Stimulated activated CD8-positive, alpha-beta memory T cell treated with anti-CD3 and anti-CD28 coated beads, Interleukin-12 subunit alpha, Interleukin-12 subunit beta, amount 100 ng/mL, for 1 hour (primary cell): ENCODE data around the gene PLAC1.

Source experiments
- DNase-seq: peaks from one replicate; pipeline ENCODE4 v3.0.0-alpha.2; 2020; ENCODE audit warnings: low read depth

PLAC1 gene

DNA sequence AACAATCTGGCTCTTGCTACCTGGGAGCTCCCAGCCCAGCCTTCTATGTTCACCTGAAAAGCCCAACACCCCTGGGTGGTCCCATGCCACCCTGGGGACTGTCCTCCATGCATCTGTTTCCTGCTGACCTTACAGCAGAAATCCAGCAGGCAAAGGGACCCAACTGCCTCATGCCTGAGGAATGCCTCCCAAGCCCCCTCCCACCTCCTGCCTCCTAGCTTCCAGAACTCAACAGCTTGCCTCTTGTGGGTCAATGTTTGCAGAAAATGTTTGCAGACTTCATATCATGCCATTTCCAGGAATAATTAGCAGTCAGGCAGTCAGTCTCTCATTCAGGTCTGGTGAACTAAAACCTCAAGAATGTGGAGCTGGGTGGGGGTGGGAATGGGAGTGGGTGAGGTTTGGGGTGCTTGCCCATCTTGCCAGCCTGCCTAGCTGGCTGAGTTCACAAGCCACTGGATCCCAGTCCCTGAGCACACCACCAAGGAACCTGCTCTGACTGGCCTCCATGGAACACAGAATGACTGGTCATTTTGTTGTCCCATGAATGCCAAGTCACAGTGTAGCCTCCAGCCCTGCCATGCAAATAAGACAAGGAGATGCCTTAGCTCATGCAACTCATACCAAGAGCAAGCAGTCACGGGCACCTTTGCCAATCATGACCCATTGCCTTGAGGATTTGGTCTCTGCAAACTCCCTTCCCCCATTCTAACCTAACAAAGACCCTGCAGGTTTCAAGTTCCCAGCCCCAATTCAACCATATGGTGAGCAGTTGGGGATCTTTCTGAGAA lies 12.1 kb upstream of the PLAC1 start:
- no peak for DNase-seq

DNA sequence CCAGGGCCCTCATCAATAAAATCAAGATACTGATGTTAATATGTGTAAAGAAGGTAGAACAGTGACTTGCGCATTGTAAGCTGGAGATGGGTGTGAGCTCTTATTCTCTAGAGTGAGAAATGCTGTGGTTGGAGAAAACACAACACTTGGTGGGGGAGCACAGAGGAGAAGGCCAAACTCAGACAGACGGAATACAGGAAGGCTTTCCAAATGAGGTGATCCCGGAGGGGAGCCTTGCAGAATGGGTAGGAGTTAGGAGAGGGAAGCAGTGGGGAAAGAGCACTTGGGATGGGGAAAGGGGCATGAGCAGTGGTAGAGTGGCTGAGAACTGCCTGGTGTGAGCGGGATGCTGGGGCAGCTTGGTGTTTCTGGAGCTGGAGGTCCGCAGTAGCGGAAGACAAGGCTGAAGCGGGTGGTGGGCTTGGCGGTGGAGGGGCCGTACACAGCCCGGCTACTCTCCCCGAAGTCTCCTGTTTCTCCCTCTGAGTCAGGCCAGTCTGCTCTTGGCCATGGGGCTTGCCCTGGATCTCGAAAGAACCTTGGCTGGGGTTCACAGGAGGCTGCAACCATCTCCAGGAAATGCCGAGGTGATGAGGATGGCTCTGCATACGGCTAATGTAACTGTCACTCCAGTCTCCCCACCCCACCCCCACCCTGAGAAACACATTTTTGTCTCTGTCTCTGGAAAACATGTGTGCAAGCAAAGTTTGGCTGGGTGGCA lies 11.3 kb upstream of the PLAC1 start:
- DNase-seq: no peak

DNA sequence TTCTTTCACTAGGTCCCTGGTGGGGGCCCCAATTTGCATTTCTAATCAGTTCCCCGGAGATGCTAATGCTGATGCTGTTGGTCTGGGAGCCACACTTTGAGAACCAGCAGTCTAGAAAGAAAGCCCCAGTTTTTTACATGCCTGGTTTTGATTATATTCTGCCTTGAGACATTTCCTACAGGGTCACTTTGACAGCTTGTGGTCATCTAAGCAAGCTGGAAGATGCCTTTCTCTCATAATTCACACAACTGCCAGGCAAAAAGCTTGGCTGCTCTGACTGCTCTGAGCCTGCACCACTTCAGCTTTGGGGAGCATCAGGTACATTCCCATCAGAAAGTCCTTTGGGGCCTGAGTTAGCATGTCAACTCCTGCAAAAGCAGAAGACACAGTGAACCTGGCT lies 5.9 kb upstream of the PLAC1 start:
- DNase-seq: no peak

DNA sequence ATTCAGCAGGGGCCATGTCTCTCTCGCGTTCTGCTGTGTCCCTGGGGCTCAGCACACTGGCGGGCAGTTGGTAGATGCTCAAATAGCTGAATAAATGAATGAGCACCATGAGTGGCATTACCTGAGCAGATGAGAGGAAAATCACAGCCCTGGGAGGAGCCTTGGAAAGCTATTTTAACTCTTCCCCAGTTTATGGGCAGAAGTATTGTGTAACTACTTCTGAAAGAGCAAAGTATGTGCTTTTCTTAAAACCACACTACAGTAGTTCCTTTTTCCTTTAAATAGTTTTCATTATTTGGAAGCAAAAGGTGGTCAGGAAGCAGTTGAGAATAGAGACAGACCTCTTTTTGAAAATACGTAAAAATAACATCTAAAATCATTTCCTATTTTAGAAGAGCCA lies 3.0 kb upstream of the PLAC1 start:
- DNase-seq: no peak

DNA sequence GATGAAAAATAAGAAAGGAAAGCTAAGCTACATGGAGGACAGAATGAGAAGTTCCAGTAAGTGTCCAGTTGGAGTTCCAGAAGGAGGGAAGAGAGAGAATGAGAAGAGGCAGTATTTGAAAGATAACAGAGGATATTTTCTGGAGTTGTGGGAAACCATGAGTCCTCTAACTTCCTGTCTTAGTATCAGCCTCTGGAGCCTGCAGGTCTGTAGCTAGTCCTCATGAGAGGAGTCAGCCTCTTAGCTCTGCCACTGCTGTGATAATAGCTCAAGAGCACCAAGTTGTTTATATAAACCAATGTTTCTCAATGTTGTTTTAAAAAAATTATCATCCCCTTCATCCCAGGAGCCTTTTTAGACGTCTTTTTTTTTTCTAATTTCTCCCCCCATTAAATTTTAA lies 2.4 kb upstream of the PLAC1 start:
- no peak for DNase-seq

DNA sequence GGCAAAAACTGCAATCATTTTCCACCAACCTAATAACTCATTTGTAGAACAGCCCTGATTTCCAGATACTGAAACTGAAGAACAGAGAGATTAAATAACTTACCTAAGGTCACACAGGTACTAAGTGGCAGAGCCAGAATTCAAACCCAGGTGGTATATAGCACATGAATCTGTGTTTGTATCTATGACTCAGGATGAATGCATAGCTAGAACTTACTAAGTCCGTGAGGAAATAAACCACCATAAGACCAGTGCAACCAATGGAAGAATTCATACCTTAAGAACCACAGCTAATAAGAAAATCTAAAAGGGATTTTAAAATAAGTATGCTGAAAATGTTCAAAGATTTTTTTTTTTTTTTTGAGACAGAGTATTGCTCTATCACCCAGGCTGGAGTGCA lies 1.5 kb upstream of the PLAC1 start:
- DNase-seq: no peak

DNA sequence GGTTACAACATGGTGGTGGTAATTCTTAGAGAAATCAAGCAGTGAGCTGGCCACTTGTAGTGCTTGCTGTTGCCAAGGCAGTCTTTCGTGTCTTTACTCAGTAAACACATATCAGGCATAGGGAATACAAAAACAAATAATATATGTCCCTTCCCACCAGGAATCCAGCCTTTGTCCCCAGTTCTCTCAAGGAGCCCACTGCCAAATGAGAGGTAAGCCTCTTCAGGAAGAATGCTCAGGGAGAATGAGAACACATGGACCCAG lies 421 bp upstream of the PLAC1 start:
- DNase-seq: no peak

DNA sequence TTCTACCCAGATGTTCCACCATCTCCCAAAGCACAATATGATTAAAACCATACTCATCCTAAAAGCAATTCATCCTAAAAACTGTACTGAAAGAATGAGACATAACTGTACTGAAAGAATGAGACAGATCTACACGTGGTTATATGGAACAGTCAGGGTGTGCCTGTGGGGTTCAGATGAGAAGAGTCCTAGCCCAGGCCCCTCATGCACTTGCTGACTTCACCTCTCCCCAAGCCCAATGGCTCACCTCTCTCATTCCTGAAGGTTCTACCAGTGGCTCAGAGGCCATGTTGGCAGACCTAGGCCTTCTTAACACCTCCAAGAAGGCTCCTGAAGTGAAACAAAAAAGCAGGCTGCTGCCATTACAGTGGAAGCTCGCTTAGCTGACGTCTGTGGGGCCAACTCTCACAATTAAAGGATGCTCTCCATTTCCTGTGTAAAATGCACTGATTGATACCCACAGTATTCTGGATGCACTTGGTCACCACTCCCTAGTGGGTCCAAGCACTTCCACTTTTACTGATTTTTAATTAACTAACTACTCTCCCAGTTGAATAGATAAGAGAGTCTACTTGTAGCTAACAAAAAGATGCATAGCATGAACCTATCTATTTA lies 3.8 kb downstream of the PLAC1 start:
- no peak for DNase-seq

DNA sequence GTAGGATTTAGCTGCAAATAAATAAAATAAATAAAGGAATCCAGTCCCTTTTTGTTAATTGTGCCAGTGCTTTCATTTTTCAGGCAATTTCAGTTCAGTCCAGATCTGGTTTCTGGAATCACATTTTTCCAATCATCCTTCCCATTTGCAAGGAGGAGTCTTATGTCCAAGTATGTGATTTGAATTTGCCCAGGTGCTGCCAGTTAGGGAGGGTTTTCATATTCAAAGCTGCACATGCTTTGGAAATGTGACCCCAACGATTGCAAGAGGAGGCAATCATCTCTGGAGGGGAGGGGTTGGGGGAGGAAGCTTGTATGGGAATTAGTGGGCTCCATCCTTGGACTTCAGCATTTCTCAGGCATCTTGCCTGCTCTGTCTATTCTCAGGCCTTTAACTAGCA lies 4.4 kb downstream of the PLAC1 start:
- DNase-seq: no peak

DNA sequence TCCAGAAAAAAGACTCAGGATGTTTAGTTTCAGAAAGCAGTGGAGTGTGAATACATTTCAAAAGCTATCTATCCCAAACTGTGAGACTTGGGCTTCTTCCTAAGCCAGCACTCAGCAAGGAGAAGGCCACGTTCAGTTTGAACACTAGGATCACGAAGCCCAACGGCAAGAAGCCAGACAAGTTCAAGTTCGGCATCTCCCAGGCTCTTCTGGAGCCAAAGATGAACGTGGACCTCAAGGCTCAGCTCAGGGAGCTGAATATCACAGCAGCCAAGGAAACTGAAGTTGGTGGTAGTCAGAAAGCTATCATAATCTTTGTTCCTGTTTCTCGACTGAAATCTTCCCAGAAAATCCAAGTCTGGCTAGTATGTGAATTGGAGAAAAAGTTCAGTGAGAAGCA lies 7.6 kb downstream of the PLAC1 start:
- no peak for DNase-seq

DNA sequence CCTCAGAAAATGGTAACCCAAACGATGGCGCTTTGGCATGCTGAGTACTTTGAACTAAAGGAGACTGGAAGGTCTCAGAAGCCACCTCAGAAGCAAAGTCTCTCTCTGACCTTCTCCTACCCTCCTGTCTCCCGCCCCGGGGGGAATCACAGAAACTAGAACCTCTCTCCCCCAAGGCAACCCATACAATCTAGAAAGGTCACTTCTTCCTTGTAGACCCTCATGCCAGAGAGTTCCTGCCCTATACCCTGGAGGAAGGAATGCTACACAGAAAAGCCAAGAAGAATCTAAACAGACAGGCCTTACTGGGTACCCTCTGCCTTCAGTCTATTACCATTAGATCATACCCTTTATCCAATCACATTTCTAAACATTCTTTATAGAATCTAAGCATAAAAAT lies 8.5 kb downstream of the PLAC1 start:
- no peak for DNase-seq

DNA sequence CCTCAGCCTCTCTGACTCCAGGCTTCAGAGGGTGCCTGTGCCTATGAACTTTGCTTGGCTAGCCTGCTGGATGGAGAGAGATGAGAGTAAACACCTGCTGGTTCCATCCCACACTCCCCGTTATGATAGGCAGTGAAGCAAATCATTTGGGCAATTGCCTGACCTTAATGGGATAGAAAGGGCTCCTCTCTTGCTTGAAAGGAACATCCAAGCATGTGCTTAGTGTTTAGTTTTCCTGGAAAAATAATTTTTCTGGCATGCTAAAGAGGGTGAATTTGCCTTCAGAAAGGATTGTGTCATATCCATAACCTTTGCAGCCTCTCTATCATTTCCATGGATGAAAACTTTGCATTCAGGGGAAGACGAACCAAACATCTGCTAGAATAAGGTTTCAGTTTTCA lies 10.8 kb downstream of the PLAC1 start:
- DNase-seq: no peak

DNA sequence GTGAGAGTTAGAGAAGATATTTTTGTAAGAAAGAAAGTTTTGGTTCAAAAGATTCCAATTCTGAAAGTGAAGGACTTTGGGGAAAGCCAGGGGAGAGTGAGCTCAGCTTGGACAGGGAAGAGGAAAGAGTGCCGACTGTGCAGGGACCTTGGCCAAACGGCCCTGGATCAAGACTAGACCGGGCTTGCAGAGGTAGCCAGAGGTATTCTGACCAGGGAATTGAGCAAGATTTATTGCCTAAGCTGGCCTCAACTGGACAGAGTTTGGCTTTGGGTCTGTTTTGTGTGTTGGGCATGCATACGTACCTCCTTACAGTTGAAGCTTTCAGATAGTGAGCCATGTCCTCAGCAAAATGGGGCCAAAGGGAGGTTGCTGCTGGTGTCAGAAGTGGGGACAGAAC lies 11.6 kb downstream of the PLAC1 start:
- DNase-seq: no peak

DNA sequence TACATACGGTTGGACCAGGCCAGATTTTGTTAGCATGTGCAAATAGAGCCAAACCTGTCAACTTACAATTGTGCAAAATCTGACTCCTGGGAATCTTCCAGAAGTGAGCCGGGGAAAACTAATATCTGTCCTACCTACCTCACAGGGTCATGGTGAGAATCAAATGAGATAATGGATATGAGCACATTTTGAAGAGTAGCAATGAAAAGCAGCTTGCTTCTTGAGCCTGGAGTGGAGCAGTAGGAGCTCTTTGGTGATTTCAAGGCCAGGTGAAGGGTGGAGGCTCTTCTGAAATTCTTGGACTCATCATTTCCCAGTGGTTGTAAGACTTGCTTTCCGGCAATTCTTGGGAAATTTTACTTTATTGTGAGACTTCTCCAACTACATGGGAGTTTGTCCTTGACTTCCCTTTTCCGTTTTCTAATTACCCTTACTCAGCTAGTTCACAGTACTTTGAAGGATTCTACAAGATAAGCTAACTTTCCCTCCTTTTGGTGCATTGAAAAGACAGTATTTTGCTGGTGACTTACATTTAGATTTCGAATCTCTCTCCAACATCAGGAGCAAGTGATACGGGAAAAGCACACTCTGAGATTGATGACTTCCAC lies 12.2 kb downstream of the PLAC1 start:
- DNase-seq: no peak

DNA sequence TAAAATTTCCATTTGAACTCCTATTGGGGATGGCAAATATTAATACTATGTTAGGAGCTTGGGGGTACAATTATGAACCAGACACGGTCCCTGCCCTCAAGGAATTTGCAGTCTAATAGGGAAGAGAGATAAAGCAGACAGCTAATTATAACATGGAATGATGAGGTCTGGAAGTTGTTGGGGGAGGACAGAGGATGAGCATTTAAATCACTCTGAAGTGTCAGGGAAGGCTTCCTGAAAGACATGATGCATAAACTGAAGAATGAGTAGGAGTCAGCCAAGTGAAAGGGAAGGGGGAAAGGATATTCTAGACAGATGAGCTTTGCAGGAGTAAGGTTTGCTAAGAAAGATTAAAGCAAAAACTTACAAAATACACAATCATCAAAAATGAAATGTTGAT lies 15.9 kb downstream of the PLAC1 start:
- no peak for DNase-seq

DNA sequence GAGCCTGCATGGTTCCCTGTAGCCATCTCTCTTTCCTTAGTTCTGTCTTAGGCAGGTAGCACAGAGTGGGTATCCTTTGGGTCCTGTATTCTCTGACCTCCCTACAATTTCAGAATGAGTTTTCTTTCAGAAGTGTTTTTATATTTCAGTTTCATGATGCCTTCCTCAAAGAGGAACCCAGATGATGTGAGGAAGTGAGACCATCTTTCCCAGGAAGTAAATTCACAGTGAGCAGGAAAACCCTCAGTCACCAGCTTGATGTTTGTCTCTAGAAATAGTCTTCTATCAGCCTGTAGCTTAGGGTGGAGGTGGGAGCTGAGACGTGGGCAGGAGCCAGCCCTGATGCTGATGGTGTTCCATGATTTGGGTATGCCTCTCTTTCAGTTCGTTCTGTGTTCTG lies 16.9 kb downstream of the PLAC1 start:
- DNase-seq: no peak

DNA sequence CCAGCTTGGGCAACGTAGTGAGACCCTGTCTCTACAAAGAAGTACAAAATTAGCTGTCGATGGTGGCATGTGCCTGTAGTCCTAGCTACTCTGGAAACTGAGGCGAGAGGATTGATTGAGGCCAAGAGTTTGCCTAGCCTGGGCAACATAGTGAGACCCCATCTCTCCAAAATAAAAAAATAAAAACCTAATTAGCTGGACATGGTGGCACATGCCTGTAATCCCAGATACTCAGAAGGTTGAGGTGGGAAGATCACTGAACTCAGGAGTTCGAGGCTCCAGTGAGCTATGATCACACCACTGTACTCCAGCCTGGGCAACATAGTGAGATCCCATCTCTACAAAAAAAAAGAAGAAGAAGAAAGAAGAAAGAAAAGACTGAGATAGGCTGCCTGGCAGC lies 17.4 kb downstream of the PLAC1 start:
- DNase-seq: no peak

DNA sequence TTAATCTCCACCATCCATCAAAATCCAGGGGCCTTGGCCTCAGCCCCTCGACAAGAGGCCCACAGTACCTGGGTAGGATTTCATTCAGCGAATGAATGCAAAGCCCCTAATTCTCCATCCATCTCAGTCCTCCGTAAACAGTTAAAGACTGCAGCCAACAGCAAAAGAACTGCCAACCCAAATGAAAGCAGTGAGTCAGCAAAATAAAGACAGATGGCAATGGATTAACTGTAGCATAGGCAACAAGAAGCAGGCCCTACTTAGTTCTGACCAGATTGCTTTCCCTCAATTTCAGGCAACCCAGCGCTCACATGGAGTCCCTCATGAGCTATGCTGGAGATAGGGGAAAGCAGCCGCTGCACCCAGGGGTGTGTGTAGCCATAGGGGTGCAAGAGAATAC lies 21.4 kb downstream of the PLAC1 start:
- no peak for DNase-seq

DNA sequence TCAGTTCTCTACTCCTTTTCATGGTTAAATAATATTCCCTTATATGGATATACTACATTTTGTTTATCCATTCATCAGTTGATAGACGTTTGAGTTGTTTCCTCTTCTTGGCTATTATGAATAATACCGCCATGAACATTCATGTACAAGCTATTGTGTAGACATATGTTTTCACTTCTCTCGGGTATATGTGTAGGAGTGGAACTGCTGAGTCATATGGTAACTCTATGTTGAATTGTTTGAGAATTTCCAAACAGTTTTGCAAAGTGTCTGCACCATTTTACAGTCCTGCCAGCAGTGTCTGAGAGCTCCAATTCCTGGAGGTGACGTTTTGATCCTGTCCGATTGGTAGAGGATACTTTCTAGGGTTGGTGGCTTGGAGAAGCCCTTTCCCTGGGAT lies 23.6 kb downstream of the PLAC1 start:
- no peak for DNase-seq

DNA sequence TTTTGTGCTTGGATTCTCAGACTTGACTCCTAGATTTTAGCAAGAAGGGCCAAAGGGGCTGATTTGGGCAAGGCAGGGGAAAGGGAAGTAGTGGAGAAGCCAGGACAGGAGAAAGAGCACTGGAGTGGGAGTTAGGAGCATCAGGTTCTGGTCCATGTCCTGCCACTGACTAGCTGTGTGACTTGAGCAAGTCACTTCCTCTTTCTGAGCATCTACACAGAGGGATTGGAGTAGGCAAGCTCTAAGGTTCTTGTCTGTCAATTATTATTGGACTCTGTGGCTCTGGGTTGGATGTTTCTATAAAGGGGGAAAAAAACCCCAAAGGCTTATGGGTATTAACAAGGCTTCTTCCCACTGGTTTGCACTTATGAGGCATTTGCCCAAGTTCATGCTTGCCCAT lies 24.4 kb downstream of the PLAC1 start:
- no peak for DNase-seq

DNA sequence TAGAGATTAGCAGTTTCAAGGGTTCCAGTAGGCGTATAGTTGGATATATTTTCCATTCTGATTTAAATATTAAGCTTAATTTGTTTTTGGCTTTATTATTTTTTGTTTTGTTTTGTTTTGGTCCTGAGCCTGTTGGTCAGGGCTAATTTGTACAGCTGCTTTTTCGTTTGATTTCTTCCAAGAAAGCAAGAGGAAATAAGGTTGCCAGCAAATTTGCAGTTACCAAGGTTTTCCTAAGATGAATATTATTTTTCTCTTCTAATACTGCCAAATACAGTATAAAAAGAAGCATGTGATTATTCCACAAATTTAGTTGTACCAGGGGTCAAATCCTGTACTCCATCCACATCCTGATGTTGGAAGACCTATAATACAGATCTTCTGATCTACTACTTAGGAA lies 24.9 kb downstream of the PLAC1 start:
- no peak for DNase-seq

DNA sequence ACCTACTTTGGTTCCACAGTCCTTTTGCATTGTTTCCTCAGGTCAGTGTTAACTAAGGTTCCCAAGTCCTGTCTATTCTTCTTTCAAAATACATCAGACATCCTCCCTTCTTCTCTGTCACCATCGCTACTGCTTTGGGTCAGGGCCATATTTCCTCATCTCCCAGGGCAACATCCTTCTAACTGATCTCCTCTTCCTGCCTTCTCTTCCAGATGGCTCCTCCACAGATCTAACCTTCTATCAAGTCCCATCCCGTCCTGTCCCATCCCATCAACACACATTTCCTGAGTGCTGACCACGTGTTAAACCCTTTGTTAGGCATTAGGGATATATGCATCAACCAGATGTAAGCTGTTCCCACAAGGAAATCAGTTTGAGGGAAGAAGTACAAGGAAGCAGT lies 25.9 kb downstream of the PLAC1 start:
- DNase-seq: no peak
